TTC549 (cell line): ENCODE data around the gene TMBIM1.
"Not testable (repeated sequence)": the region's sequence is repeated elsewhere in the genome, so short reads cannot be mapped to it uniquely, and the experiment has no call there.

Source experiments
- FAIRE-seq: peaks from 2 replicates; lab custom pipeline; 2012; peaks lifted over from hg19 to GRCh38; lab: Jason Lieb, UNC

Gene TMBIM1

GRCh38 chr2:218290316-218291261, 1.7 kb downstream of the TMBIM1 start:
- no peak for FAIRE-seq

- FAIRE-seq = no peak
Measured at GRCh38 chr2:218289639-218290315, 2.5 kb downstream of the TMBIM1 start.

- no peak for FAIRE-seq
Measured at GRCh38 chr2:218286570-218287459, 5.5 kb downstream of the TMBIM1 start.

GRCh38 chr2:218285604-218286003, 6.7 kb downstream of the TMBIM1 start:
- no peak for FAIRE-seq

GRCh38 chr2:218284106-218284811, 8.0 kb downstream of the TMBIM1 start:
- FAIRE-seq = no peak

- FAIRE-seq = no peak
Measured at GRCh38 chr2:218282173-218282991, 9.9 kb downstream of the TMBIM1 start.

GRCh38 chr2:218281449-218281848, 10.9 kb downstream of the TMBIM1 start:
- no peak for FAIRE-seq

GRCh38 chr2:218280260-218280870, 11.9 kb downstream of the TMBIM1 start:
- FAIRE-seq = no peak

GRCh38 chr2:218278531-218279360, 13.6 kb downstream of the TMBIM1 start:
- no peak for FAIRE-seq

- no peak for FAIRE-seq
Measured at GRCh38 chr2:218277921-218278320, 14.4 kb downstream of the TMBIM1 start.

- no peak for FAIRE-seq
Measured at GRCh38 chr2:218276986-218277755, 15.1 kb downstream of the TMBIM1 start.

- no peak for FAIRE-seq
Measured at GRCh38 chr2:218275371-218276072, 16.8 kb downstream of the TMBIM1 start.

GRCh38 chr2:218274586-218274985, 17.7 kb downstream of the TMBIM1 start:
- FAIRE-seq = no peak

GRCh38 chr2:218273908-218274249, 18.4 kb downstream of the TMBIM1 start:
- FAIRE-seq = no peak

- not testable (repeated sequence) for FAIRE-seq
Measured at GRCh38 chr2:218273214-218273907, 18.9 kb downstream of the TMBIM1 start.

GRCh38 chr2:218272531-218273212, 19.6 kb downstream of the TMBIM1 start:
- FAIRE-seq = peak; percentile 11
